ENCODE measurements around the gene TEPSIN. TPM values are rescaled to one million over a fixed set of nuclear protein-coding genes. Genes with fewer than 3 reads are reported as not detected.

The TEPSIN gene
- 11.2 and 11.3 TPM in 2 replicates for total RNA-seq
- 5.6 and 6.8 TPM in 2 replicates for polyA plus RNA-seq
- polyA plus RNA-seq (2012) = 7.2 and 10.4 TPM in 2 replicates
- polyA minus RNA-seq (ENCODE audit: low replicate concordance) = 4.0 and 15.4 TPM in 2 replicates

DNA sequence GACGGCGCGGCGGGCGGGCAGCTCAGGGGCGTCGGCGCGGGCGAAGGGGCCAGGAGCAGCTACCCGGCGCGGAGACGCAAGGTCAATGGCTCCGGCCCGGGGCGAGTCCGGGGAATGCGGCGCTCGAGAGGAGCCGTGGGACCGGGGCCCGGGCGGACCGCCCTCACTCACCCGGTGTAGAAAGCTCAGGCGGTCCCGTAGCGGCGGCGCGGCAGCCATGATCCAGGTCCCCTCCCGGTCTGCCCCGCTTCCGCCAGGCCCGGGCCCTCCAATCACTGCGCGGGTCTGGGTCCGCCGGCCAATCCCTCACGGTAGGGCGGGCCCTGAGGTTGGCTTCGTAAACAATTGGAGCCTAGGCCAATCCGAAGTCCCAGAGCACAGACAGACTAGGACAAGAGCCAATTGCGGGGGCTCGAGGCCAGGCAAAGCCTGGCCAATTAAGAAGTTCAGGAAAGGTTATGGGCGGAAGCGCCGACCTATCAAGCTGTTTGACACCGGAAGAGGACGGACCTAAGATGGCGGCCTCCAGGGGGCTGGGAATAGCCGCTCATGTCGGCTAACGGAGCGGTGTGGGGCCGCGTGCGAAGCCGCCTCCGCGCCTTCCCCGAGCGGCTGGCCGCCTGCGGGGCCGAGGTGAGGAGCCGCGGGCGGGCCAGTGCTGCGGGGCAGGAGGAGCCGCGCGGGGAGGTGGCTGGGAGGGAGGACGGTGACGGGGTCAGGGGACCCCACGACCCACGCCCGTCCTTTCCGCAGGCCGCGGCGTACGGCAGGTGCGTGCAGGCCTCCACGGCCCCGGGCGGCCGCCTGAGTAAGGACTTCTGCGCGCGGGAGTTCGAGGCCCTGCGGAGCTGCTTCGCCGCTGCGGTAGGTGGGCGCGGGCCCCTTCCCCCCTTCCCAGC is at the start of gene TEPSIN, which contains the start of gene NDUFAF8:
TSS of gene TEPSIN (minus strand) at position 241 of the 899 bp plus-strand sequence. CDS start at position 219, 22 bp downstream.
TSS of gene NDUFAF8 (plus strand) at position 504 of the 899 bp plus-strand sequence. CDS start at position 550, 46 bp downstream.
- H2AFZ ChIP-seq (ENCODE audit: low read length) = peak within 1 kb of the TSS; percentile 22
- peak within 1 kb of the TSS; percentile 99 for H3K4me2 ChIP-seq (ENCODE audit: extremely low read depth, insufficient read depth, low read length)
- DNase-seq (ENCODE audit: low read depth in 2 of 2) = peak; percentile 99 to 100
- peak within 1 kb of the TSS; percentile 73 to 91 (median 82) for H3K4me3 ChIP-seq (replicated peaks in 1 of 4; ENCODE audit: control extremely low read depth in 1 of 4, insufficient read depth in 1 of 4, low read depth in 3 of 4, low read length in 4 of 4)
- peaks cover 5% of the 10 kb centered on the region for H3K4me1 ChIP-seq (ENCODE audit: control insufficient read depth, extremely low read depth, insufficient read depth, low read length)
- TF ChIP-seq, protein P1, sequence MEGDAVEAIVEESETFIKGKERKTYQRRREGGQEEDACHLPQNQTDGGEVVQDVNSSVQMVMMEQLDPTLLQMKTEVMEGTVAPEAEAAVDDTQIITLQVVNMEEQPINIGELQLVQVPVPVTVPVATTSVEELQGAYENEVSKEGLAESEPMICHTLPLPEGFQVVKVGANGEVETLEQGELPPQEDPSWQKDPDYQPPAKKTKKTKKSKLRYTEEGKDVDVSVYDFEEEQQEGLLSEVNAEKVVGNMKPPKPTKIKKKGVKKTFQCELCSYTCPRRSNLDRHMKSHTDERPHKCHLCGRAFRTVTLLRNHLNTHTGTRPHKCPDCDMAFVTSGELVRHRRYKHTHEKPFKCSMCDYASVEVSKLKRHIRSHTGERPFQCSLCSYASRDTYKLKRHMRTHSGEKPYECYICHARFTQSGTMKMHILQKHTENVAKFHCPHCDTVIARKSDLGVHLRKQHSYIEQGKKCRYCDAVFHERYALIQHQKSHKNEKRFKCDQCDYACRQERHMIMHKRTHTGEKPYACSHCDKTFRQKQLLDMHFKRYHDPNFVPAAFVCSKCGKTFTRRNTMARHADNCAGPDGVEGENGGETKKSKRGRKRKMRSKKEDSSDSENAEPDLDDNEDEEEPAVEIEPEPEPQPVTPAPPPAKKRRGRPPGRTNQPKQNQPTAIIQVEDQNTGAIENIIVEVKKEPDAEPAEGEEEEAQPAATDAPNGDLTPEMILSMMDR (conservative IDR thresholded peaks at IDR 0.05 in 1 of 2, IDR thresholded peaks at IDR 0.05 in 1 of 2; ENCODE audit: low read depth in 1 of 2, low read length in 2 of 2) = no peak
- no peak for TF ChIP-seq EZH2 (IDR thresholded peaks at IDR 0.05; ENCODE audit: low read length, missing control alignments)
- no peaks in the 10 kb centered on the region for H3K9me3 ChIP-seq (ENCODE audit: control insufficient read depth, insufficient read depth, low read depth, low read length)
- H3K9ac ChIP-seq (ENCODE audit: insufficient read depth, low read length) = peak within 1 kb of the TSS; percentile 84
- no peaks in the 10 kb centered on the region for H3K27me3 ChIP-seq (ENCODE audit: control insufficient read depth, insufficient read depth, low read length)
- peaks cover 12% of the 10 kb centered on the region for H3K36me3 ChIP-seq (ENCODE audit: control insufficient read depth, insufficient read depth, low read length)
- H3K79me2 ChIP-seq (ENCODE audit: control insufficient read depth, insufficient read depth, low read length) = peaks cover 40% of the 10 kb centered on the region
- H4K20me1 ChIP-seq (ENCODE audit: control insufficient read depth, extremely low read depth, insufficient read depth, low read length) = no peaks in the 10 kb centered on the region
- peak within 1 kb of the TSS; percentile 60 for H3K27ac ChIP-seq (ENCODE audit: insufficient read depth, low read length)

GRCh38 chr17:81287741-81288430 is 49.0 kb upstream of the TEPSIN start:
- H3K27me3 ChIP-seq (ENCODE audit: control insufficient read depth, insufficient read depth, low read length) = no peaks in the 10 kb centered on the region
- H3K36me3 ChIP-seq (ENCODE audit: control insufficient read depth, insufficient read depth, low read length) = peaks cover 8% of the 10 kb centered on the region
- H3K27ac ChIP-seq (ENCODE audit: insufficient read depth, low read length) = no peak overlapping the region
- no peak overlapping the region for H3K4me3 ChIP-seq (replicated peaks in 1 of 4; ENCODE audit: control extremely low read depth in 1 of 4, insufficient read depth in 1 of 4, low read depth in 3 of 4, low read length in 4 of 4)
- no peak overlapping the region for H2AFZ ChIP-seq (ENCODE audit: low read length)
- peaks cover 35% of the 10 kb centered on the region for H3K79me2 ChIP-seq (ENCODE audit: control insufficient read depth, insufficient read depth, low read length)
- H3K4me1 ChIP-seq (ENCODE audit: control insufficient read depth, extremely low read depth, insufficient read depth, low read length) = no peaks in the 10 kb centered on the region
- TF ChIP-seq, protein P1 (conservative IDR thresholded peaks at IDR 0.05 in 1 of 2, IDR thresholded peaks at IDR 0.05 in 1 of 2; ENCODE audit: low read depth in 1 of 2, low read length in 2 of 2) = no peak
- TF ChIP-seq EZH2 (IDR thresholded peaks at IDR 0.05; ENCODE audit: low read length, missing control alignments) = no peak
- no peak overlapping the region for H3K4me2 ChIP-seq (ENCODE audit: extremely low read depth, insufficient read depth, low read length)
- no peak overlapping the region for H3K9ac ChIP-seq (ENCODE audit: insufficient read depth, low read length)
- H4K20me1 ChIP-seq (ENCODE audit: control insufficient read depth, extremely low read depth, insufficient read depth, low read length) = no peaks in the 10 kb centered on the region
- H3K9me3 ChIP-seq (ENCODE audit: control insufficient read depth, insufficient read depth, low read depth, low read length) = no peaks in the 10 kb centered on the region
- DNase-seq (ENCODE audit: low read depth in 2 of 2) = no peak

GRCh38 chr17:81287152-81287551 is 48.3 kb upstream of the TEPSIN start:
- Histone ChIP-seq H3K4me1 (ENCODE audit: control insufficient read depth, extremely low read depth, insufficient read depth, low read length) (no peaks in the 10 kb centered on the region), H4K20me1 (ENCODE audit: control insufficient read depth, extremely low read depth, insufficient read depth, low read length) (no peaks in the 10 kb centered on the region), H3K79me2 (ENCODE audit: control insufficient read depth, insufficient read depth, low read length) (peaks cover 31% of the 10 kb centered on the region), H3K4me3 (replicated peaks in 1 of 4; ENCODE audit: control extremely low read depth in 1 of 4, insufficient read depth in 1 of 4, low read depth in 3 of 4, low read length in 4 of 4) (no peak overlapping the region), H2AFZ (ENCODE audit: low read length) (no peak overlapping the region), H3K27me3 (ENCODE audit: control insufficient read depth, insufficient read depth, low read length) (no peaks in the 10 kb centered on the region), H3K36me3 (ENCODE audit: control insufficient read depth, insufficient read depth, low read length) (peaks cover 8% of the 10 kb centered on the region), H3K4me2 (ENCODE audit: extremely low read depth, insufficient read depth, low read length) (no peak overlapping the region), H3K27ac (ENCODE audit: insufficient read depth, low read length) (no peak overlapping the region), H3K9ac (ENCODE audit: insufficient read depth, low read length) (no peak overlapping the region), H3K9me3 (ENCODE audit: control insufficient read depth, insufficient read depth, low read depth, low read length) (no peaks in the 10 kb centered on the region)
- no peak for DNase-seq (ENCODE audit: low read depth in 2 of 2)
- no peak for TF ChIP-seq EZH2 (IDR thresholded peaks at IDR 0.05; ENCODE audit: low read length, missing control alignments)
- TF ChIP-seq, protein P1 (conservative IDR thresholded peaks at IDR 0.05 in 1 of 2, IDR thresholded peaks at IDR 0.05 in 1 of 2; ENCODE audit: low read depth in 1 of 2, low read length in 2 of 2) = no peak

All from fibroblast of lung (primary cell).